OCI-LY1 (cell line): ENCODE measurements around the gene PIEZO1.

Experiments used
- H2AFZ ChIP-seq: fragments of 200-600 bp; sonication (generic), shearing (Covaris generic); 2 replicates; pipeline ENCODE4 v1.6.0; 2014; ENCODE audit warnings: antibody characterized with exemption, mild to moderate bottlenecking, low read length
- H3F3A ChIP-seq: fragments of 200-600 bp; sonication (generic), shearing (Covaris generic); 2 replicates; pipeline ENCODE4 v1.6.0; 2014; ENCODE audit warnings: mild to moderate bottlenecking, antibody characterized with exemption, low read length, moderate library complexity; ENCODE audit not compliant: insufficient read depth
- H3K27ac ChIP-seq: fragments of 200-600 bp; sonication (generic); 2 replicates; pipeline ENCODE4 v1.5.1; 2014; ENCODE audit warnings: low read length, mixed run types, mild to moderate bottlenecking, low read depth; ENCODE audit not compliant: poor library complexity, severe bottlenecking
- H3K27me3 ChIP-seq: fragments of 200-600 bp; sonication (generic); 2 replicates; pipeline ENCODE4 v1.6.0; 2014; ENCODE audit warnings: antibody characterized with exemption, mild to moderate bottlenecking, low read length, moderate library complexity; ENCODE audit not compliant: insufficient read depth
- H3K36me3 ChIP-seq: fragments of 200-600 bp; sonication (generic); 2 replicates; pipeline ENCODE4 v1.6.1; 2014; ENCODE audit warnings: mild to moderate bottlenecking, antibody characterized with exemption, low read length, moderate library complexity, mixed read lengths; ENCODE audit not compliant: insufficient read depth
- H3K4me1 ChIP-seq: fragments of 200-600 bp; sonication (generic); 2 replicates; pipeline ENCODE4 v1.5.1; 2014; ENCODE audit warnings: mild to moderate bottlenecking, low read length, moderate library complexity; ENCODE audit not compliant: insufficient read depth, severe bottlenecking
- H3K4me2 ChIP-seq: fragments of 200-600 bp; sonication (generic), shearing (Covaris generic); 2 replicates; pipeline ENCODE4 v1.6.1; 2014; ENCODE audit warnings: low read length
- H3K4me3 ChIP-seq: fragments of 200-600 bp; sonication (generic); 2 replicates; pipeline ENCODE4 v1.5.1; 2014; ENCODE audit warnings: low read length, low read depth, mild to moderate bottlenecking, mixed read lengths; ENCODE audit not compliant: poor library complexity, severe bottlenecking
- H3K79me2 ChIP-seq: fragments of 200-600 bp; shearing (Covaris generic); 2 replicates; pipeline ENCODE4 v1.6.1; 2016; ENCODE audit warnings: mixed run types, low read length, mixed read lengths; ENCODE audit not compliant: insufficient read depth
- H3K9ac ChIP-seq: fragments of 200-600 bp; sonication (generic), shearing (Covaris generic); 2 replicates; pipeline ENCODE4 v1.6.1; 2014; ENCODE audit warnings: mild to moderate bottlenecking, low read length, mixed read lengths
- H3K9me2 ChIP-seq: fragments of 200-600 bp; sonication (generic), shearing (Covaris generic); 2 replicates; pipeline ENCODE4 v1.6.1; 2014; ENCODE audit warnings: low read depth, mild to moderate bottlenecking, low read length, mixed read lengths
- H3K9me3 ChIP-seq: fragments of 200-600 bp; shearing (Covaris generic); 2 replicates; pipeline ENCODE4 v1.6.1; 2014; ENCODE audit warnings: low read length, mixed read lengths
- H4K20me1 ChIP-seq: fragments of 200-600 bp; sonication (generic), shearing (Covaris generic); 2 replicates; pipeline ENCODE4 v1.6.0; 2016; ENCODE audit warnings: mild to moderate bottlenecking, low read length; ENCODE audit not compliant: insufficient read depth
- CTCF ChIP-seq: fragments of 200-600 bp; sonication (generic), shearing (Covaris generic); IDR thresholded peaks from 2 replicates; pipeline ENCODE4 v1.5.1; 2017; ENCODE audit warnings: mild to moderate bottlenecking, antibody characterized with exemption, low read length, moderate library complexity, mixed read lengths
- EZH2 ChIP-seq: fragments of 200-600 bp; sonication (generic), shearing (Covaris generic); IDR thresholded peaks from 2 replicates; pipeline ENCODE4 v1.8.0; 2017; ENCODE audit warnings: borderline replicate concordance, mixed run types, mild to moderate bottlenecking, antibody characterized with exemption, low read length, moderate library complexity, mixed read lengths

The PIEZO1 gene

GRCh38 chr16:88831838-88832237, 46.8 kb upstream of the PIEZO1 start:
- Histone ChIP-seq H3K9me2 (no peaks in the 10 kb centered on the region), H3K79me2 (no peaks in the 10 kb centered on the region), H3K4me3 (no peak overlapping the region), H3K27me3 (0 out of 2 replicates have a peak, but pooled peaks cover 2% of the 10 kb centered on the region), H3K4me2 (no peak overlapping the region), H4K20me1 (no peaks in the 10 kb centered on the region), H3K9ac (no peak overlapping the region), H3K4me1 (no peaks in the 10 kb centered on the region), H3K27ac (no peak overlapping the region), H2AFZ (no peak overlapping the region), H3F3A (no peaks in the 10 kb centered on the region), H3K36me3 (no peaks in the 10 kb centered on the region), H3K9me3 (no peaks in the 10 kb centered on the region)
- TF ChIP-seq EZH2 (no peak), CTCF (no peak)

GRCh38 chr16:88830783-88831182, 45.8 kb upstream of the PIEZO1 start:
- no peaks in the 10 kb centered on the region for H3K9me3 ChIP-seq
- H3K4me1 ChIP-seq = no peaks in the 10 kb centered on the region
- 0 out of 2 replicates have a peak, but pooled peaks cover 5% of the 10 kb centered on the region for H3K27me3 ChIP-seq
- no peaks in the 10 kb centered on the region for H4K20me1 ChIP-seq
- H3K4me3 ChIP-seq = no peak overlapping the region
- H3K79me2 ChIP-seq = no peaks in the 10 kb centered on the region
- no peak overlapping the region for H3K9ac ChIP-seq
- no peaks in the 10 kb centered on the region for H3F3A ChIP-seq
- H3K27ac ChIP-seq = no peak overlapping the region
- H3K9me2 ChIP-seq = no peaks in the 10 kb centered on the region
- no peak overlapping the region for H2AFZ ChIP-seq
- TF ChIP-seq EZH2 = no peak
- TF ChIP-seq CTCF = no peak
- H3K4me2 ChIP-seq = no peak overlapping the region
- no peaks in the 10 kb centered on the region for H3K36me3 ChIP-seq

GRCh38 chr16:88830258-88830657, 45.2 kb upstream of the PIEZO1 start:
- H3K9ac ChIP-seq = no peak overlapping the region
- no peak for TF ChIP-seq CTCF
- no peaks in the 10 kb centered on the region for H3F3A ChIP-seq
- H3K4me3 ChIP-seq = no peak overlapping the region
- H3K27ac ChIP-seq = no peak overlapping the region
- no peaks in the 10 kb centered on the region for H3K36me3 ChIP-seq
- H3K9me3 ChIP-seq = no peaks in the 10 kb centered on the region
- H3K27me3 ChIP-seq = 0 out of 2 replicates have a peak, but pooled peaks cover 5% of the 10 kb centered on the region
- H3K79me2 ChIP-seq = no peaks in the 10 kb centered on the region
- H4K20me1 ChIP-seq = no peaks in the 10 kb centered on the region
- H3K4me1 ChIP-seq = no peaks in the 10 kb centered on the region
- no peak overlapping the region for H2AFZ ChIP-seq
- H3K4me2 ChIP-seq = no peak overlapping the region
- no peaks in the 10 kb centered on the region for H3K9me2 ChIP-seq
